NOMO-1 treated with dmso at 0.1 percent for 144 hours (cell line): Measurements from ENCODE around the gene SUPT4H1.

Source experiments
- DNase-seq: peaks from one replicate; lab custom pipeline; 2025; ENCODE audit not compliant: unreplicated experiment; lab: John Stamatoyannopoulos, UW

SUPT4H1 gene

DNA sequence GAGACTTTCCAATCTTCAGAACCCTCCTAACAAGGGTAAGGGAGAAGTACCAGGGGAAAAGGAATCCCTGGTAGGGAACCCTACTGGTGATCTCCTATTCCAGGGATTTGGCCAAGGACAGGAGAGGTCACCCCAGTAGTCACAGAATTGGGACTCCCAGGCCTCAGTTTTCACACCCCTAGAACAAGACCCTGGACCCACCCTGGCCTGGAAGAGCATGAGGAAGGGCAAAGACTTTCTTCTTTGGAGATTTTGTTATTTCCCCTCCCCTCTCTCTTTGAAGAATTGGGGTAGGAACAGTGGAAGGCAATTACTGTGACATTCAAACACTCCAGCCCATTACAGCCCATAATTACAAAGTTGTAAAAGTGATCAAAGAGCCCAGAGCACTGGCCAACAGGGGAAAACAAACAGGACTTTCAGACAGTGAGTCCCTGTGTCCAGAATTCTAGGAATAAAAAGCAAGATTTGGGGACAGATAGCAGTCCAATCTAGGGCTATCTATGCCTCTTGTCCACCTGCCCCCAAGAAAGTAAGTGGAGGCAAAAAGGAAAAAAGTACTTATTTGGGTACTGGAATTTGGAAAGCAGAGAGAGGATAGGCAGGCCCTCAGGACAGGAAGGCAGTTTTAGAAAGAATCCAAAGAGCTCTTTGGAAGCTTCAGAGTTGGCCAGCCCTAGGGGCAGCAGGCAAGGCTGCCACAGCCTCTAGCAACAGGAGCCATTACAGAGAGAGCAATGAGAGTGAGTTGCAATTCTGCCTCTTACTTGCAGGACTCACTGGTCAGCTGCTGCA, 13.4 kb upstream of the SUPT4H1 start:
- DNase-seq: no peak

DNA sequence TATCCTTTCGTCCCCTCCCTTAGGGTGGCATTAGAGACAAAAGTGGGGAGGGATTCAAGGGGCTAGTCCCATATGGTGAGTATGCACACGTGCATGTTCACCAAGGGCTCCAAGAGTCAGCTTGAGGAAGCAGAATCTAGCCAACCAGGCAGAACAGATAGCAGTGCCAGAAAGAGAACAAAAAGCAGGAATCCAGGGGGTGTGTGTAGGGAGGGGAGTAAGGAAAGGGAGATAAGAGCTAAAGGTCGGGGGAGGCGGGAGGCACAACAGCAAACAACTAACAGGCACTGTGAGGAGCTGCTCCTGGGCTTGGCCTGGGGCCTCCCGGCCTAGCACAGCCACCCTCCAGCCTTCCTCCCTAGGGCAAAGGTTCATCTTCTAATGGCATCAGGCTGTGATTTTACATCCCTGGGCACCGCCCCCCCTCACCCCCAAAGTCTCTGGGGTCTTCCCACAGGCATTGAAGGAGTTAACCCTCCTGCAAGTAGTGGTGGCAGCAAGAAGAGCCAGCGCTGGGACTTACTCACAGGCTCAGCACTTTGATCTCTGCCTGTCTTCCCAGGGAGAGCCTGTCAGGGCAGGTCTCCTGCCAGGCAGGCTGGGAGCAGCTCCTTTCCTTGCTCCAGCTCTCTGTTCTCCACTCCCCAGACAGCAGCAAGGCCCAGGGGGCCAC, 12.4 kb upstream of the SUPT4H1 start:
- DNase-seq: no peak

- DNase-seq: no peak
These were observed 11.6 kb upstream of the SUPT4H1 start for GRCh38 chr17:58363457-58364185.

- no peak for DNase-seq
These were observed 10.5 kb upstream of the SUPT4H1 start for GRCh38 chr17:58362368-58363014.

- DNase-seq: no peak
These were observed 8.5 kb upstream of the SUPT4H1 start for GRCh38 chr17:58360296-58361063.

DNA sequence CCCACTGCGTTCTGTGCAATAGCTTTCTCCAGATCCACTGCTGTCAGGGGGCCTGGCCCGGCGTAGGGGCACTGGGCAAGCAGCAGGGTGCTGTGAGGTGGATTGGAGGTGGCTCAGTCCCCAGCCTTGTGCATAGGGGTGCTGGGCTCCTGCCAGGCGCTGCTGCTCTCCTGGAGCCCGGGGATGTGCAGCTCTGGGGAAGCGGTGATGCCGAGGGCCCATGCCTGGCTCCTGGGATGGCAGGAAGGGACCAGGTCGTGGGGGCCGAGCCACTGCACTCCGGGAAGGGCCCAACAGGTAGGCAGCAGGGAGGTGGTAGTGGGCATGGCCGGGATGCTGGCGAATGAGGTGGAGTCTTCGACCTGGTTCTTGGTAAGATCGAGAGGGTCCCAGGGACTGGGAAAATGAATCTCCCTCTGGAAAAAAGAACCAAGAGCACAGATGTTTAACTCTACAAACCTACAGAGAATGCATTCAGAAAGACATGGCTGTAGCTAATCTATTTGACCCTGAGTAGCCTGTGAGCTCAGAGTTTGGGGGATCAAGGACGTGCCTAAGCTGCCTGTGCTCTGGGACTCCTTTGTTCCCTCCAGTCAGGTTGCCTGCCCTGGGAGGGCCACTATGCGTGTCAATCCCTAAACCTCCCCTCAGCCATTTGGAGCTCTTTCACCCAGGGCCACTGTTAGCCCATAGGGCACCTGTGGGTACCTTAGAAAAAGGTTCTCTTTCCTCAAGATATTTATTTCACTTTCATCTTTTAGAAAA, 6.6 kb upstream of the SUPT4H1 start:
- no peak for DNase-seq

- DNase-seq: no peak
These were observed 5.6 kb upstream of the SUPT4H1 start for GRCh38 chr17:58357312-58358297.

DNA sequence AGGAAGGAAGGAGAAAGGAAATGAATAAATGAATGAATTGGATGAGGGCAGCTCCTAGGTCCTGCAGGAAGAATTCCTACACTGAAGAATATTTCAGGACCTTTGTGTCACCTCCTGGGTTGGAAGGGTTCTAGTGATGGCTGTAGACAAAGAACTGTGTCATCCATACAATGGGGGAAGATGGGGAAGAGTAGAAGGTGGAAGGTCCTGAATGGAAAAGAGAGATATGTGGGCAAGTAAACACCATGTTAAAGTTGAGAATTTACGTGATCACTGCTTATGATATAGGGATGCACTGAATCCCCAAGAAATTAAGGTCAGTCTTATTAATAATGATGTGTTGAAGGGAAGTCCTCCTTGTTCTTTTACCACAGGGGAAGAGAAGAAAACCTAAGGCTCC, 4.2 kb upstream of the SUPT4H1 start:
- no peak for DNase-seq

DNA sequence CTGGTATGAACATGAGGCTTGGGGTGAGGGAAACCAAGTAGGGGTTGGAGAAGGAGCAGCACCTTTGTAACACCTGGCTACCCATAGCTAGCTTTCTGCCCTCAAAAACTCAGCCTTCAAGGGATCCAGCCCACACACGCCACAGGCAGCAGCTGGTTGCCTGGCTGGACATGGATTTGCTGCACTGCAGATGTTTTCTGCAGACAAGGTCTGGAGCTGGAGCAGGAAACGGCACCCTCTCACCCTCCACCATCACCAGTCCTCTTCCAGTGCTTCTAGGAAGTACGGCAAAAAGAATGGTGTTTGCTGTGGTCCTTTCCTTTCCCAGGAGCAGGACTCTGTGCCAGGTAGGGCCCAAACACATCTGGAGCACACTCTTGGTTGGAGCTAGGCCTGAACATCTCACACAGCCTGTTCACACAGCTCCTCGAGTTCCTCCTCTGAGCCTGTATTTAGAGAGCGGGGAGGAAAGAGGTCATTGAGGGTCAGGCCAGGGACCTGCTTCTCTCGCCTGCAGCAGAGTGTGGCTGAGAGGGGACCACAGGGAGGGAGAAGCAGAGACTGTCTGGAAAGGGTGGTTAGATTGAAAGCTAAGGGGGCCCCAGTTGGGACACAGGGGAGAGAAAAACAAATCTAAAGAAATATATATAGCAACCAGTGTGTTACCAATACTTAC, 2.7 kb upstream of the SUPT4H1 start:
- DNase-seq: no peak

DNA sequence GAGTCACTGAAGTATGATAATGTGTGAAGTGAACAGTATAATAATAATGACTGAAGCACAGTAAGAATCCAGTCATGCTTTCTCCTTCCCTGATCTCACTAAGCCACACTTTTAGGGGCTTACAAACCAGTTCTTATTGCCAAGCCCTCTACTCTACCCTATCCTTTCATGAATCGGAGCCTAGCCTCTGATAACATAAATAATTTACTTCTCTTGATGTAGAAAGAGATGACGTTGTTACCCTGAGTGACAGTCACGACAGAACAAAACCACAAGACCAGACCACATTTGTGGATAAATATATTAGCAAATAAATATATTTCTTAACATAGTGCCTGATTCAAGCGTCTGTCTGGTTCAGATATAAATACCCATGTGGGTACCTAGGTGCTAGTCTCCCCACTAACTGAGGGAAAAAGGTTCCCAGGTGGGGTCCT, 1.4 kb upstream of the SUPT4H1 start:
- no peak for DNase-seq

DNA sequence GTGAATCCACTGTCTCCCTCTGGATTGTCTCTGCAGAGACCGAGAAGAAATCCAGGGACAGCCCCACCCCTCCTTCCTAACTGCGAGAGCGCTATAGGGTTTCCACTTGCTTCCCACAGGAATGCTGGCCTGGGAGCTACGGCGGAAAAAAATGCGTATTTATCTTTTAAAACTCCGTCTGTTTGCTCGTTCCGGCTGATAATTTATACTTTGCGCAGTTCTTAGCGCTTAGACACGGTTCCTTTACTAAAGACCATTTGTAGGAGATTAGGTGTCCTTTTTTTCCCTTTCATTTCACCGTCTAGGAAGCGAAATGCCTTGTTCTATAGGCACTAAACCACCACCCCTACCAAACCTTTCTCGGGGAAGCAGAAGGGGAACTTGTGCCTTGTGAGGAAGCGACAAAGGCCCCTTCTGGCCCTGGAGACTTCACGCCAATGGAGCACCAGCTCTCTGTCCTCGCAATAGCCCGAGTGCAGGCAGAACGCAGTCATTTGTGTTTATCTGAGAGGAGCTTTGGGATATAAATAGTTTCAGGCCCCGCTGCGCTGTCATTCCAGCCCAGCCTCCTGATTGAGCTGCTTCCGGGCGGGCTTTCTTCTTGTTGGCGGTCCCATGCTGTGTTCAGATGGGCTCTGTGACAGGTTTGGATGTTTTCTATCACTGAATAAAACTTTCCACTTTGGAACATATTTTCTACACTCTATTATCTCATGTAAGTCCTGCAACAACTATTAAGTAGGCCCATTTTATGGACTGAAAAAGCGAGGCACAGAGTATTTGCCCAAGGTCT, 791 bp upstream of the SUPT4H1 start:
- peak; percentile 61 for DNase-seq

- DNase-seq: no peak
These were observed 819 bp downstream of the SUPT4H1 start for GRCh38 chr17:58351182-58351581.

DNA sequence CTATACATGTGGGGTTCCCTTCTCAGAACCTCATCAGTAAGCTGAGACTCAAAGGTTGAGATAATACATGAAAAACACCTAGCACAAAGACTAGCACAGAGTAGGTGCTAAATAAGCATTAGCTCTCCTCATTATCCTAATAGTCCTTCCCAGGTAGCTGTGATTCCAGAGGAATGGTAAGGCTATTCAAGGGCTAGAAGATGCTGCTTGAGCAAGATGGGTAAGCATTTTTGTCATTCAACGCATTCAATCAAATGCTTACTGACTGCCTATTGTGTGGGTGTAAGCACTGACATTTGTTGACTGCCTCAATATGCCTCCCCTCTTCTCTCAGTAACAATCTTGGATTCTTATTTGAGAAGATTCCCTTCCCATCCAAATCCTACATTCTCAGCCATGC, 4.0 kb downstream of the SUPT4H1 start:
- DNase-seq: no peak

DNA sequence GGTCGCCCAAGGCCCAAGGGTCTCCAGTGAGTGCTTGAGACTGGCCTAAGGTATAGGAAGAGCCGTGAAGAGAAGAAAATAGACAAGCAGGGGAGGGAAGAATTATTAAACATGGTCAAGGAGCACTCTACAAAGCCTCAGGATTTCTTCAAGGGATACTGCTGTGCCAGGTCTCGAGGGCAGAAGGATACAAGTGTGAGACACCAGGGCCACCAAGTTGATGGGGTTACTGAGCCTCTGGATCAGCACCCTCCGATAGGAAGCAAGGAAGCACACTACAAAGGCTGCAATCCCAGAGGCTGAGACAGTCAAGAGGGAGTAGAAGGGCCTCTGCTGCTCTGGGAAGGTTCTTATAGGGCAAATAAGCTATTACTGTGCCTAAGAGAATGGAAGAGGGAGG, 6.5 kb downstream of the SUPT4H1 start:
- DNase-seq: no peak

GRCh38 chr17:58344791-58345157, 7.2 kb downstream of the SUPT4H1 start:
- no peak for DNase-seq

DNA sequence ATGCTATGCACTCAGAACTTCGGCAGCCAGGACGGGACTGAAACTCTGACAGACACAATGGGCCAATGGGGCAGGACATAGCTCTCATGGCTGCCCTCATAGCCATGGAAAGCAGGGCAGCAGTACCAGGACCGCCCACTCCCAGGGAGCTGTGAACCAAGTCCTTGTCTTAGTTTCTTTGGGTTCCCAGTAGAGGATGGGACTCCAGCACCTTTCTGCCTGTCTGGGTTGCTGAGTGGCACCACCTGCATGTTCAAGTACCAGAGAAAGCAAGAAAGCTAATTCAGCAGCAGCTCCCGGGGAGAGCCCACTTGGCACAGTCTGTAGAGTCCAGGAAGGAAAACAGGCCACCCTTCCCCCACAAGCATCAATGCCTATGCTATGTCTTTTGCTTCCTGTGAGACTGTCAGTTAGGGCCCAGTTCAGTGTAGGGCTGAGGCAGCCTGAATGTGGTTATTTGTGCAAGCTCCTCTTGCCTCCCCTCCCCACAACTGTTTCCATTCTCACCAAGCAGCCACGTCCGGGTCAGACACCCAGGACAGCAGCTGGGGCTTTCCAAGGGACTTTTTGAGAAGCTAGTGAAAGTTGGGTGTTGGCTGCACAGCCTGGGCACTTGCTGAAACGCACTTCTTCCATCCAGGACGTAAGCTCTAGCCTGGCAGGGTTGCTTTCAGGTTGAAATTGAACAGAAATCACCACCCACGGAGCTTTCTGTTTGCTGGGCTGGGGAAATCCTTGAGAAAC, 7.8 kb downstream of the SUPT4H1 start:
- DNase-seq: peak; percentile 57

GRCh38 chr17:58343131-58343530, 8.9 kb downstream of the SUPT4H1 start:
- DNase-seq: no peak
